HK-2 (cell line): Measurements from ENCODE around the gene RNF144A.

Experiments used
- DNase-seq: peaks from one replicate; pipeline ENCODE4 v3.0.0-alpha.2; 2018; ENCODE audit not compliant: unreplicated experiment

The RNF144A gene

DNA sequence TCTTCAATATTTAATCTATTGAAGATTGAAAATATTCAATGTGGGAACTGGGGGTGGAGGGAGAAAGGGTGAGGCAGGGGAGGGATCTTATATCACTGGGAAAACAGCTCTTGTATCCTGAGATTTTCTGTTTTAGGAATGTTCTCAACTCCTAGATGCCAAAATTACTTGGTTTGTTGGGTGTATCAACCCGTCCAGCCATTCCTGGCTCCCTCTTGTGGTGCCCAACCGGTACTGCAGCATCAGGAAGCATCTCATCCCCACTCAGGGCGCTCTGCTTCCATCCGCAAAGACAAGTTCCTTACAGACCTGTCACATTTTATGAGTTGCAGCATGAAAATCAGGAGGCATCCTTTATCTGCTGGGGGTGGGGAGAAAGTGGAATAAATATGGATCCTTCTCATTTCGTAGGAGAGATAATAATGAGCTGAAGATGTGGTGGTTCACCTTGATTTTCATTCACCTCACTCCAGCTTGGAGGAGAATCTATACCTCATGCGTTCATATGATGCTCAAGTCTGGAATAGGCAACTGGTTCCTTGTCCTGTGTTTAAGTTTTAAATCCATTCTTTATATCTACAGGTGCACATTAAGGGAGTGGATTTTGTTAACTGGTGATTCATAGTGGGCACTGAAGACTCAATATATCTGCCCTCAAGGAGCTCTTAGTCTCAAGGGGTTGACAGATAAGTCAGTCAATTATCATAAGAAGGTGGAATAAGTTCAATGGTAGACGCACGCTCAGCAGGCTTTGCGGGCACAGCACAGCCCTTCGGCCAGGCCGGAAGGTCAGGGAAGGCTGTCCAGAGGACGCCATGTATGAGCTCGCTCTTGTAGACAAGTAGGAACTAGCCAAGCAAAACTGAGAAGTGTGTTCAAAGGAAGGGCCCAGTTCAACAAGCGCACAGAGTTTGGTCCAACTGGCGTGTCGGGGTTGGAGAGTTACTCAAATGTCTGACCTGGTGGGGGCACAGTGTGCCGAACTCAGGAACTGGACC is 127.3 kb downstream of the RNF144A start:
- DNase-seq, result peak; percentile 55

DNA sequence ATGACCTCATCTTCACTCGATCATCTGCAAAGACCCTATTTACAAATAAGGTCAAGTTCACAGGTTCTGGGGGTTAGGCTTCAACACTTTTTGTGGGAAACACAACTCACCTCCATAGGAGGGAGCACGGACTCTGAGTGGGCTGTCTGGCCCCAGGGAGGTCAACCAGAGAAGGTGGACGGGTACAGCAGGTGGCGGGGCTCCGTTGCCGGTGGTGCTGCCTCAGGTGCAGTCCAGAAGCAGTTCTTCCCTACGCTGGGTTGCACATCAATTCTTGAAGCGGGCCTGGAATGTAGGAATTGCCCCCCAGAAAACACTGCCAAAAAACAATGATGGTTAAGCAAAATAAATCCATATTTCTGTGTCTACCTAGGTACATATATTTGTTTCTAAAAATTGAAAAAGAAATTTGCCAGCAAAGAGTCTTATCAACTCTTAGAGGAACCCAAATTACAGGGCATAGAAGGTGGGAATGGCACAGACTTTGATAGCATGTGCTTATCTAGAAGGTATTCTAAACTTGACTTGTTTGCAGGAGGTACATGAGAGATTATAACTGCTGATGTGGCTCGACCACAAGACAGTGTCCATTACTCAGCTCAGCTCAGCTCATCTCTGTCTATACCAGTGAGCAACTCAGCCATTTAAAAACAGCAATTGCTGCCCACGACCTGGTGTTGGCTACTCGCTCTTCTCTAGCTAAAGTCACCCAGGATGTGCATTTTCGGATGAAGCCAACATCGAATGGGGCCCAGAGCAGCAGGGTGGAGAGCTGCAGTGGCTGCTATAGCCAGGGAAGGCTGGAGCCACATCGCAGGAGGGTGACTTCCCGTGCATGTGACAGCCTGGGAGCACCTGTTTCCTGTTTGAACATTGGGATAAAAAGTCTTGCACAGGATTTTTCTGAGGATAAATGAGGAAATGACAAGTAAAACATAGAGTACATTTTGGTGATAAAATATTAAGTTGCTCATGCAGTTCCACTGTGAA is 128.7 kb downstream of the RNF144A start:
- no peak for DNase-seq

DNA sequence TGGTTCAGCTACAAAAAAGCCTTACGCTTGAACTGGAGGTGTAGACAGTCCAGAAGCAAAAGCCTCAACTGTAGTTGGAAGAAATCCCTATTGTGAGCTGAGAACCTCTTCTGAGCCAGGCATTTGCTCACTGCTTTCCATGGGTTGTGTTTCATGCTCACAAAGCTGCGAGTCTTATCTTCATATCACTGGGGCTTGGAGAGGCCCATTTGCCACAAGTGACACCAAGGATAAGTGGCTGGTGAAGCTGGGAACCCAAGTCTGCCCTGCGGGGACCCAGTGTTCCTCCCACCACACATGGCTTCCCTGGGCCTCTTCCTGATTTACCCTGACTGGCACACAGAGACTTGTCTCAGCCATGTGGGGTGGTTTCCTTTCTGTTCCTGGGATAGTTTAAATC is 130.4 kb downstream of the RNF144A start:
- no peak for DNase-seq

DNA sequence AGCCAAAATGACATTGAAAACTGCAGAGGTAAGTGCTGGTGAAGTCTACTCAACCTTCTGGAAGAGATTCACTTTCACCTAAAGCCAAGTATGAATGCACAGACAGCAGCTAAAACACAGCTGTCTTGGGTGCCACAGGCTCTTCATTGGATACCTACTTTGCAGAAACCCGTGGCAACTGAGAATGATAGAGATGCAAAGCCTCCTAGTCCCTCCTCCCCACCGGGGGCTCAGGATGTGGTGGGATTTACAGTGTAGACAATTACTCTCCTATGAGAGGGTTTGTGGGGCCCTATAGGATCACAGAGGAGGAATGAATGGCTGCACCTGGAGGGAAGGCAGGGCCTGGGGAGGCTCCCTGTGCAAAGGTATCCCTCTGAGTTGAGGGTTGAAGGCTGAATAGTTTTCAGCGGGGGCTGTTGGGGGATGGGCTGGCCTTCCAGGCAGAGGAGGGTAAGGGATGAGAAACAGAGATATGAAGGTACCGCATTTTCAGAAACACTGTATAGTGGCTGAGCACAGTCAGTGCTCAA is 131.6 kb downstream of the RNF144A start:
- no peak for DNase-seq

DNA sequence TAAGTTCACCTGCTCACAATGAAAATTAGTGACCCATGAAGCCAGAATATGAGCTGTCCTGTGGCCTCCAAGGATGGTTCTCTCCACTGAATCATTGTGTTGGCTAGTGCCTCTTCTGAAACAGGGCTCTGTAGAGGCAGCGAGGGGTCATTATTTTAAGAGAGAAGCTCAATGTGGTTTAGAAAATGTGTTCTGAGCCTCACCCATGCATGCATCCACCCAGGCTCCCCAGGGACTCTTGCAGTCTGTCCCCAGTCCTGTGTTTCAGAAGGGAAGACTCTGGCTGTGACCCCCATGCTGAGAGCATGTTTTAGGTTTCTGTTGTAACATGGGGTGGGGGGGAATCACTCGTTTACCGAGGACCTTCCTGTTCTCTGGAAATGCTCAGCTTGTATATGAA is 135.2 kb downstream of the RNF144A start:
- no peak for DNase-seq

DNA sequence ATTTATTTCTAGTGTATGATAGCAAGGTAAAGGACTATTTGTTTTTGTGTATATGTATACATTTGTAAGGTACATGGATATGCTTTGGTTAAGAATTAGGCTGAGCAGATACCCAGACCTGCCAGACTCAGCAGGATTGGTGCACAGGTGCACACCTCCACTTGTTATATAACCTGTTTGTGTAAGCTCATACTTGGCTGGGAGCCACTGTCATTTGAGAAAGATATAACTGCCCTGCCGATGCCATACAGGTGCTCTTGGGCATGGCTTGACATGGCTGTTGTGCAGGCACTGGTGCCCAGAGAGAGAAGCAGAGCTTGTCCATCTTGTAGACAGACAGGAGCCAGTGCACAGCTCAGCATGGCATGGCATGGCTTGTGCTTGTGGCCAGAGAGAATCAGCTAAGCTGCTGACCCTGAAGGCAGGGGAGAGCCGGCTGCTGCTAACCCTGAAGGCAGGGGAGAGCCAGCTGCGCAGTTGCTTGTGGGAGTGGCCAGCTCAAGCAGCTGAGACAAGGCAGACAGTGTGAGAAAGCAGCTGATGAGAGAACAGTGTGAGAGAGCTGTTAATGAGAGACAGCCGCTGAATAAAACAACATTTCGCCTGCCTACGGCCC is 136.5 kb downstream of the RNF144A start:
- DNase-seq, result no peak

DNA sequence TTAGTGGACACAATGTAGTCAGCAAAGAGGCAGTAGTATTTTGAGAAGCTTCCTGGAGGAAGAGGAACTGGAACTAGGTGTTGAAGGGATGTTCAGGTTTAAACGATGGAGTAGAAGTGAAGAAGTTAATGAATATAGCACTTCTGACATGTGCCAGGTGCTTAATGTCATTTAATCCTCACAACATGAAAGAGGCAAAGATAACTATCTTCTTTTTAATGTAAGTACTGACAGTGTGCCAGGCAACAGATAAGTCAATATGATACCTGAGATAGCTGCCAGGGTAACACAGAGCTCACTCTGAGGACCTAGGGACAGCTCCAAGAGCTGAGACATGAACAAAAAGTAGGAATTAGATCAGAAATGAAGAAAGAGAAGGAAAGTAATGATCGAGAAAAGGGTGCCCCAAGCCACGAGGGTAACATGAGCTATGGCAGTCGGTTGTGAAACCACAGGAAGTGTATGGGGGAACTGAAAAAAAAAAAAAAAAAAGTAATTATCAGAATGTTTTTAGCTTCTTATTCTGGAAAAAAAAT is 140.7 kb downstream of the RNF144A start:
- DNase-seq, result no peak

DNA sequence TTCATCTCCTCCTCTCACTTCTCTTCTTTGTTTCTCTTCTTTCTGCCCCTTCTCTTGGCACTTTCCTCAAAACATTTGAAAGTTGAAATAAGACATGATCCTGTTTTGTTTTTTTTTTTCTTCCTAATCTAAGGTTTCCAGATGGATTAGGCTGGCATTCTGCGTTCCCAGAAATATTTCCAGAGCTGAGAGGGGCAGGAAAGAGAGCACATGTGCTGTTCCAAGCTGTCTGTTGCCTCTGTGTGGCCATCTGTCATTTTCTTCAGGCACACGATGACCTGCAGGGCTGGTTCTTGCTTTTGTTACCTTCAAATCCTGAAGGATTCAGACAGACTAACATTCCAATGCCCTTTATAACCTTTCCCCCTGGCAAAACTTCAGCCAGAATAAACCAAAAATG is 142.9 kb downstream of the RNF144A start:
- no peak for DNase-seq

DNA sequence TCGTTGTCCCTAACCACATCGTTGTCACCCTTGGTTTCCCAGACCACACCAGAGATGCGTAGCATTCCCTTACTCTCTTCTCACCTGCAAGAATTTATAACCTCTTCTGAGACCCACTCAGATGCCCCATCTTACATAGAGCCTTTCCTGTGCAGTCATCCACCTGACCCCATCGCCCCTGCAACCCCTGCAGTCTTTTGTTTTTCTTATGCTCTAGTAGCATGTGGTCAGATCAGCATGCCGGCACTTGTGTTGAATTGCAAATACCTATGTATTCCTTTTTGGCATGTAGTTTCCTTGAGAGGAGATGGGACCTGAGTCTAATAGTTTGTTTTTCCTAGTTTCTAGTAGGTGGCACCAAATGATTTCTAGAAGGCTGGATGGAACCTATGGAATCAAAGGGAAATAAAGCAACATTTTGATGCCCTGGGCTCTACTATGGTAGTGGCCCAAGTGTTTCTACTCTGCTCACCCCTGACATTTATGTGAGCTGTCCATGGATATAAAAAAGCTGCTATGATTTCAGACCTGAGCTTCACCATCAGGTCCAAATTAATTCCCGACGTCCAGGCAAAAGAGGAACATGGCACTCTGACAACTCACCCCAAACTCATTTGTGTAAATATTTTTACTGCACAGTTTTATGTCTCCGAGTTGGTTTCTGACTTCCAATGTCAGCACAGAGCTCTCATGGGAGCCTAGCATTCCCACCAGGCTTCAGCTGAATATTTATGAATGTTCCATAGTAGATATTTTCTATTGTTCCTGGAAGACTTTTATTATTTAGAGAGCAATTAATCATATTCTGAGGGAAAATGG is 143.6 kb downstream of the RNF144A start:
- no peak for DNase-seq

DNA sequence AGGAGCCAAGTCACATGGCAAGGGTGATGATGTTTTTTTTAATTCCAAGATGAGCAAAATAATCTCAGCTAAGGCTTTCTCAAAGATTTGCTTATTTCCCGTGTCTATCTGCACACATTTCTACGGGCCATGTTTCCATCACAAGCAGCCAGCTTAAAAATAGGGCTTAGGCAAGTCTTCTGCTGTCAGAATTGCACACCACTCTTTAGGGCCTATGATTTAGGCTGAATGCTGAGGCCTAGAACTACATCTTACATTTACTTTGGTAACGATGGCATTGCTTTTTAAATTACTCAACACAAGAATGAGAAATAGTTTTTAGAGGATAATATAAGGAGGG is 144.2 kb downstream of the RNF144A start:
- DNase-seq, result no peak

DNA sequence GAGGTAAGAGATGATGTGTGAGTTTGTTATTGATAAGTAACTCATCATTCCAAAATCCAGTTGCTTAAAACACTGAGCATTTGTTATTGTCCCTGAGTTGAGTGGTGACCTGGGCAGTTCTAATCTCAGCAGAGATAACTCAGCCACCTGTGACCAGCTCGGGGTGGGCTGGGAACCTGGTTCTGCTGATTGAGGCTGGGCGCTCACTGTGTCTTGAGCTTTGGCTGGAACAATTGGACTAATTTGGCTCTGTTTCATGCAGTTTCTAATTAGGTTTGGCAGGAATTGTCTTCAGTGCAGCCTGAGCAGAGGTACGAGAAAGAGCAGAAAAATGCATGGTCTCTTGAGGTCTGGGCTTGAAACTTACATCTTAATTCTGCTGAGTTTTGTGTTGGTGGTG is 144.7 kb downstream of the RNF144A start:
- no peak for DNase-seq

DNA sequence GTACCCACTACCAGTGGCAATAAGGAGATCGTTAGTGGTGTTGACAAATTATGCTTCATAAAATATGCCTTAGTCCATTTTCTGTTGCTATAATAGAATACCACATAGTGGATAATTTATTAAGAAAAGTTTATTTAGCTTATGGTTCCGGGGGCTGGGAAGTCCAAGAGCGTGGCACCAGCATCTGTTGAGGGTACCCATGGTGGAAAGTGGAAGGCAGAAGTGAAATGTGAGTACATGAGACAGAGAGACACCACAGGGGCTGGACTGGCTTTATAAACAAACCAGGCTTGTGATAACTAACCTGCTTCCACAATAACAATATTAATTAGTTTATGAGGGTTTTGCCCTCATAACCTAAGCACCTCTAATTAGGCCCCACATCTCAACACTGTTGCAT is 146.6 kb downstream of the RNF144A start:
- DNase-seq, result no peak

DNA sequence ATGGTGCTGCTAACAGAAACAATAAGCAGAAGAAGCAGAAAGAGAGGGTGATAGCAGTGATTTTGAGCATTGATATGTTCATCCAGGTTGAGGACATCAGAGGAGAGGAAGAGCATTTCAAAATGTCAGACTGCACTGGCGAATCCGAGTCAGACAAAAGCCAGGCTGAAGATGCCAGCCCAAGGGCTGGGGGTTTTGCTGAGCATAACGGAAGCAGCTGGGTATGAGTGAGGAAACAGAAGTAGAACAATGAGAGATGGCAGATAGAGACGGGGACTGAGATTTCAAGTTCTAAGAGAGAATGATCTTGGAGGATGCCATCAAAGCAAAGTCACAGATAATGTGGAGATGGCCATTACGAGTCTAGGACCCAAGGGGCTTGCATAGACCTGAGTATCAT is 151.2 kb downstream of the RNF144A start:
- DNase-seq, result no peak

DNA sequence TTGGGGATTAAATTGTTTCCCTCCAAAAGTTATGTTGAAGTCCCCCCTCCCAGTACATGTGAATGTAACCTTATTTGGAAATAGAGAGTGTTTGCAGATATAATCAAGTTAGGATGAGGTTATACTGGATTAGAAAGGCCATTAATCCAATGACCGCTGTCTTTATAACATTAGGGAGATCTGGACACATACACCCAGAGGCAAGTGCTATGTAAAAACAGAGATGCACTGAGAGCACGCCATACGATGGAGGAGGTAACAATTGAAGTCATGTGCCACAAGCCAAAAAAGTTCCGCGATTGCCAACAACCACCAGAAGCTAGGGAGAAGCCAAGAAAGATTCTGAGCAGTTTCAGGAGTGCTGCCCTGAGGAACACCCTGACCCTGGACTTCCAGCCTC is 153.3 kb downstream of the RNF144A start:
- no peak for DNase-seq

DNA sequence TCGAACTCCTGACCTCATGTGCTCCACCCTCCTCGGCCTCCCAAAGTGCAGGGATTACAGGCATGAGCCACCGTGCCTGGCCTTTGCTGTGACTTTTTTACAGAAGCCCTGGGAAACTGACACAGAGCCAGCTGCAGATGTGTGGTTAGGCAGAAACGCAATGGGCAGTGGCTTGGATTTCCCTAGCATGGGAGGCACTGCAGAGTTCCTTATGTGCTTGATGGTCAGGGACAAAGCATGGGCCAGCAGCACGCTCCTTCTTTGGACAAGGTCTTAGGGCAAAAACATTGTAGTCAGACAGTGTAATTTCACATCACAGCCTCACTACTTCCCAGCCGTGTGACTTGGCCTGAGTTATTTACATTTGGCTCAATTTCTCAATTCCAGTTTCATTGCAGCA is 153.9 kb downstream of the RNF144A start:
- DNase-seq, result no peak

DNA sequence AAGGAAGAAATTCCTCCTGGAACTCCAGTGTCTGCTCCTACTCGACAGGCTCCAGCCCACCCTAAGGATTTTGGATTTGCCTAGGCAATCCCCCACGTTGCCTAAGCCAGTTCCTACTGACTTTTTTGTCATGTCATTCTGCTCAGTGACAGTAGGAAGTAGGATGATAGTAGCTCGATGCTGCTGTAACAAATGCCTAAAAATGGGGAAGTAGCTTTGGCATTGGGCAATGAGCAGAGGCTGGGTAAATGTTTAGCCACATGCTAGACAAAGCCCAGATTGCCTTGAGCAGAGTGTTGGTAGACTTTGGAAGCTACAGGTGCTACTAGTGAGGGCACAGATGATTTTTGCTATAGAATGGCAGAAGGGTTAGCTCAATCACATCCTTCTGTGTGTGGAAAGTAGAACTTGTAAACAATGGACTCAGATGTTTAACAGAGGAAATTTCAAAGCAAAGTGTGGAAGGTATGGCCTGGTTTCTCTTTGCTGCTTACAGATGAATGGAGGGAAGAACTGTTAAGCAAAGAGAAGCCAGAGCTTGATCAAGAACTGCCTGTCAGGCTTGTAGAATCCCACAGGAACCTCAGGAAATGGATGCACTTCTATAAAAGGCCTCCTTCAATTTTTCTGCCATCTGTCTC is 154.8 kb downstream of the RNF144A start:
- DNase-seq, result no peak

DNA sequence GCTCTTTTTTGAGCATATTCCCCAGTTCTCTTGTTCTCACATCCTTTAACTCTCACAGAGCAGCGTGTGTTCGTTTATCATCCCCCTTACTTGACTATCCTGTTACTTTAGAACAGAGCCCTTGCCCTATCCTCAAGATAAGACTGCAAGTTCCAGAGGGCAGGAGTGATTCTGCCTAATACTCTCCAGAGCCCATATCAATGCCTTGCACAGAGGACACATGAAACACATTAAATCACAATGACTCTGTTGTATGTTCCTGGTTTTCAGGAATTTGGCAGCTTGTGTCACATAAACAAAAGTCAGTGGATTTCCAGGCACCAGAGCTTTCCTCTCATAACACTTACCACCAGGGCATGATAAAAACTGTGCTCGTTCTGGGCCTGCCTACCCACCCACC is 156.7 kb downstream of the RNF144A start:
- no peak for DNase-seq

DNA sequence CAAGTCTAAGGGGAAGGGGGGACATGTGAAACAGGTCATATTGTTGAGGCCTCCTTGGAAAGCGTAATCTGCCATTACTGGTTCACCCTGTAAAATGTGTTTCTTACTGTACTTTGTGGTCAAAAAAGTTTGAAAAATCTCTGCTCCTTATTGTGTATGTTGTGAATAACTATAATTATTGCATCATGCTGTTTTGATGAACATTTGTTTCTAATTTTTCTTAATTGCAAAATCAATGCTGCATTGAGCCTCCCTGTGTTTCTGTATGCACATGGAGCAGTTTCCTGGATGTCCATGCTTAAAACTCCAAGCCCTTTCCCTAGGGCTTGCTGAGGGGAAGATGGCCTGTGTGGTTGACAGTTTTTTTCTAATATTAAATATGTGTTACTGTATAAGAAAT is 158.6 kb downstream of the RNF144A start:
- no peak for DNase-seq

DNA sequence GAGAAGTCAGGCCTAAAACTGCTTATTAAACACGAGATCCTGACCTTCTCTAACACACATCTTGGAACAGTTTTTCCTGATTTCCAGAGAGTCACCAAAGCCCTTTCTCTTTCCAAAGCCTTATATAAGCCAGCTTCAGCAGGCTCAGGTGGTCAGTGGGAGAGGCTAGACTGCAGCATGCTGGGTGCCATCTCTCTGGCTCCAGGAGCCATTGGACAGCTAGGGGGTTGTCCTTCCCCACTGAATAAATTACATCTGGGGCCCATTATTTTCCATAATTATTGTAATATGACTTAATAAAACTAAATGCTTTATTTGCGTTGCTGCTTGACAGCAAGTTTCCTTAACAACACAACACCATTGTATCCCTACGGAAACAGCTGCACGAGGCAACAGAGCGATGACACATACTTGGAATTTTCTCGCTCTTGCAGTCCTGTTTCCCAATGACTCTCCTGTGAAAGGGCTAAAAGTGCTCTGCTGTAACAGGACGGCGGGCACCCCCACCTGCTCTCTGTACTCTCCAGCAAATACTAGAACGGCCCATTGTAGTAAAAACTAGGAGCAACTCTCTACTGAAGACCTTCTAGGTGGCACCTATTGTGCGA is 160.6 kb downstream of the RNF144A start:
- no peak for DNase-seq
